Endothelial cell of umbilical vein (primary cell): ENCODE data around the gene SELENOT. TPM values are rescaled to one million over a fixed set of nuclear protein-coding genes. Genes with fewer than 3 reads are reported as not detected.

Experiments
- BruUV-seq: library from RNA; stranded (reverse); fragments of 400-500 nt; replicated peaks from 2 replicates; lab custom pipeline; 2021; lab: Mats Ljungman, UMichigan
- CTCF ChIA-PET: fragments of 300-600, 350-600 bp; sonication (Branson Sonifier 250); formaldehyde crosslinking; loops from one replicate; lab custom pipeline; 2021; ENCODE audit warnings: antibody characterized with exemption, inconsistent platforms; lab: Charles Lee
- POLR2A ChIA-PET: fragments of 300-600, 350-600 bp; sonication (Branson Sonifier 250); formaldehyde crosslinking; loops from one replicate; lab custom pipeline; 2021; ENCODE audit warnings: antibody characterized with exemption, inconsistent platforms; lab: Charles Lee
- DNase-seq: peaks from one replicate; pipeline ENCODE4 v3.0.0-alpha.2; 2011; ENCODE audit warnings: low read depth, low spot score
- FAIRE-seq: peaks from 2 replicates; lab custom pipeline; 2011; peaks lifted over from hg19 to GRCh38; lab: Jason Lieb, UNC
- H2AFZ ChIP-seq: 2 replicates; pipeline ENCODE4 v1.6.0; 2012; ENCODE audit warnings: low read depth, low read length, control low read depth, inconsistent platforms
- H3K27ac ChIP-seq: 2 replicates; pipeline ENCODE4 v1.5.1; 2011; ENCODE audit warnings: low read depth, mild to moderate bottlenecking, control low read depth, low read length, moderate library complexity; ENCODE audit not compliant: insufficient read depth
- H3K27me3 ChIP-seq, 2 experiments: 2 replicates each; pipeline versions ENCODE4 v1.6.0 to v1.6.1; 2011; ENCODE audit warnings: low read length in 2 of 2, mixed read lengths in 1 of 2; ENCODE audit not compliant: control insufficient read depth in 2 of 2, insufficient read depth in 2 of 2
- H3K36me3 ChIP-seq, 2 experiments: 2 replicates in 1 of 2; 3 replicates in 1 of 2; pipeline ENCODE4 v1.5.1; 2011; ENCODE audit warnings: low read length in 2 of 2, mild to moderate bottlenecking in 1 of 2, moderate library complexity in 1 of 2; ENCODE audit not compliant: control insufficient read depth in 2 of 2, insufficient read depth in 2 of 2; ENCODE audit errors: extremely low read depth in 1 of 2
- H3K4me1 ChIP-seq: 3 replicates; pipeline ENCODE4 v1.5.1; 2011; ENCODE audit warnings: mild to moderate bottlenecking, low read length; ENCODE audit not compliant: control insufficient read depth, insufficient read depth; ENCODE audit errors: extremely low read depth
- H3K4me2 ChIP-seq: 2 replicates; pipeline ENCODE4 v1.6.1; 2011; ENCODE audit warnings: low read length, control low read depth, mixed read lengths; ENCODE audit not compliant: insufficient read depth
- H3K4me3 ChIP-seq, 3 experiments: fragments of 200-600 bp in 1 of 3; sonication (generic), shearing (Covaris generic) in 1 of 3; replicated peaks in 1 of 3; 2 replicates each; pipeline ENCODE4 v1.5.1; 2011 to 2016; ENCODE audit warnings: control low read depth in 3 of 3, low read length in 3 of 3, mild to moderate bottlenecking in 2 of 3, inconsistent platforms in 1 of 3, low read depth in 1 of 3, moderate library complexity in 1 of 3; ENCODE audit not compliant: insufficient read depth in 1 of 3
- H3K79me2 ChIP-seq: 2 replicates; pipeline ENCODE4 v1.6.0; 2012; ENCODE audit warnings: low read length, inconsistent platforms; ENCODE audit not compliant: control insufficient read depth, insufficient read depth
- H3K9ac ChIP-seq: replicated peaks from 2 replicates; pipeline ENCODE3; 2011; ENCODE audit warnings: low read length, control low read depth; ENCODE audit not compliant: insufficient read depth; ENCODE audit errors: extremely low read depth
- H3K9me1 ChIP-seq: replicated peaks from 3 replicates; pipeline ENCODE4 v1.6.0; 2011; ENCODE audit warnings: mild to moderate bottlenecking, low read length; ENCODE audit not compliant: control insufficient read depth, insufficient read depth; ENCODE audit errors: extremely low read depth
- H3K9me3 ChIP-seq: replicated peaks from 2 replicates; pipeline ENCODE4 v1.5.1; 2012; ENCODE audit warnings: low read length, inconsistent platforms; ENCODE audit not compliant: control insufficient read depth, insufficient read depth
- H4K20me1 ChIP-seq: replicated peaks from 2 replicates; pipeline ENCODE3; 2011; ENCODE audit warnings: mild to moderate bottlenecking, low read length; ENCODE audit not compliant: control insufficient read depth, insufficient read depth; ENCODE audit errors: extremely low read depth
- CTCF ChIP-seq, 2 donors: IDR thresholded peaks; 1 replicate in 1 of 2; 2 replicates in 1 of 2; pipeline ENCODE4 v1.5.1; 2011; ENCODE audit warnings: low read length in 2 of 2, mild to moderate bottlenecking in 2 of 2, moderate library complexity in 2 of 2, control low read depth in 1 of 2, inconsistent platforms in 1 of 2, low read depth in 1 of 2; ENCODE audit not compliant: insufficient read depth in 1 of 2; ENCODE audit errors: extremely low read depth in 1 of 2
- EZH2 ChIP-seq: IDR thresholded peaks from 2 replicates; pipeline ENCODE4 v1.6.1; 2012; ENCODE audit warnings: borderline replicate concordance, low read depth, mild to moderate bottlenecking, moderate library complexity, low read length, inconsistent platforms; ENCODE audit not compliant: severe bottlenecking
- GATA2 ChIP-seq: IDR thresholded peaks from 2 replicates; pipeline ENCODE4 v1.7.0; 2011; ENCODE audit warnings: low read depth, mild to moderate bottlenecking, moderate library complexity, mixed read lengths, low read length; ENCODE audit not compliant: insufficient read length, insufficient read depth
- JUN ChIP-seq: IDR thresholded peaks from 2 replicates; pipeline ENCODE4 v1.6.1; 2011; ENCODE audit warnings: borderline replicate concordance, low read depth; ENCODE audit not compliant: insufficient read length, insufficient read depth
- MAX ChIP-seq: IDR thresholded peaks from 2 replicates; pipeline ENCODE4 v1.6.1; 2011; ENCODE audit not compliant: insufficient read depth, insufficient read length
- MYC ChIP-seq: IDR thresholded peaks from one replicate; pipeline ENCODE4 v1.6.1; 2011; ENCODE audit warnings: mild to moderate bottlenecking, low read depth, low read length
- dilution Hi-C: fragments of 300-500 bp; cut with MboI; formaldehyde crosslinking; loops from one replicate; pipeline ENCODE4 v1.15.0; 2019; ENCODE audit warnings: low sequenced_read_pairs; ENCODE audit not compliant: extremely low pct_ligation_motif_present
- intact Hi-C: fragments of 100-400 bp; cut with micrococcal nuclease; formaldehyde crosslinking; loops from one replicate; pipeline ENCODE4 v1.10.0; 2022
- polyA plus RNA-seq, 4 experiments: library from polyadenylated mRNA; depleted of rRNA in 3 of 4; stranded (reverse) in 3 of 4; unstranded in 1 of 4; fragments of >200 nt; gene quantifications; 2 replicates each; pipeline versions ENCODE4 v1.2.1 to v1.2.3, GENCODE V29; 2011 to 2012; ENCODE audit warnings: missing spikeins in 1 of 4
- total RNA-seq: library from RNA; stranded (reverse); gene quantifications from 2 replicates; pipeline ENCODE4 v1.2.3, GENCODE V29; 2021

The SELENOT gene
- total and polyA plus RNA-seq, 2 donors (not counting 3 experiments of a cell fraction or from before 2014, with no cell fraction given) = 103 to 299 TPM

GRCh38 chr3:150639262-150639661, 36.1 kb downstream of the SELENOT start:
- ChIA-PET POLR2A (no interaction called here), CTCF (no interaction called here)
- Histone ChIP-seq H3K4me2 (no peak overlapping the region), H3K36me3 (no peaks in the 10 kb centered on the region), H3K9me1 (no peaks in the 10 kb centered on the region), H4K20me1 (no peaks in the 10 kb centered on the region), H3K9ac (no peak overlapping the region), H3K27me3 (peaks cover 0 to 2% of the 10 kb centered on the region in 2 experiments), H3K79me2 (no peaks in the 10 kb centered on the region), H3K4me3 (no peak overlapping the region), H3K9me3 (no peaks in the 10 kb centered on the region), H2AFZ (no peak overlapping the region), H3K4me1 (no peaks in the 10 kb centered on the region), H3K27ac (no peak overlapping the region)
- dilution Hi-C loops = no loop called here
- no peak for TF ChIP-seq MYC
- TF ChIP-seq JUN = no peak
- TF ChIP-seq GATA2 = no peak
- no peak for TF ChIP-seq CTCF (IDR thresholded peaks at IDR 0.05; ENCODE audit: extremely low read depth in 1 of 2, insufficient read depth in 1 of 2, low read depth in 1 of 2, low read length in 2 of 2)
- no peak for TF ChIP-seq EZH2
- TF ChIP-seq MAX = no peak
- BruUV-seq = no TSS peak
- no peak for FAIRE-seq
- no peak for DNase-seq
- intact Hi-C loops = no loop called here
